ENCODE measurements around the gene VAMP8. TPM values are rescaled to one million over a fixed set of nuclear protein-coding genes. Genes with fewer than 3 reads are reported as not detected.

The VAMP8 gene
- polyA plus RNA-seq, 2 of the 4 experiments (the other 2 are of a cell fraction) = 18.5 to 41.1 TPM

GRCh38 chr2:85554980-85555612 lies 22.3 kb upstream of the VAMP8 start:
- FAIRE-seq = no peak
- POLR2A ChIA-PET = interaction anchor here (2.0 kb wide), 1 partner anchor 16 kb away, joined by 11 read pairs; the partner anchor contains the start of gene MAT2A
- WGBS (ENCODE audit: missing lambda C conversion rate) = 89% methylated on average over 3 of the region's 3 CpGs

GRCh38 chr2:85557130-85557529 lies 20.3 kb upstream of the VAMP8 start:
- H3K4me1 ChIP-seq = peaks cover 13% of the 10 kb centered on the region
- POLR2A ChIA-PET = interaction anchor here (1.8 kb wide), 1 partner anchor 11 kb away, joined by 4 read pairs; no protein-coding TSS in a partner anchor
- ATAC-seq = no peak
- no peak for TF ChIP-seq BHLHE40 (IDR thresholded peaks at IDR 0.05; ENCODE audit: low read depth, low read length)
- TF ChIP-seq MAFK (IDR thresholded peaks at IDR 0.05; ENCODE audit: partially characterized antibody) = no peak
- TF ChIP-seq TP53 (CRISPR knock-in tag; IDR thresholded peaks at IDR 0.05) = no peak
- no peak for TF ChIP-seq RARB (CRISPR knock-in tag; IDR thresholded peaks at IDR 0.05)
- TF ChIP-seq REST (IDR thresholded peaks at IDR 0.05) = no peak
- TF ChIP-seq MAZ (IDR thresholded peaks at IDR 0.05; ENCODE audit: borderline replicate concordance, low read depth, low read length) = no peak
- TF ChIP-seq RAD21 (conservative IDR thresholded peaks at IDR 0.05 in 1 of 2, IDR thresholded peaks at IDR 0.05 in 1 of 2) = no peak
- TF ChIP-seq HDAC2 (IDR thresholded peaks at IDR 0.05) = no peak
- no peak for TF ChIP-seq FOXS1 (CRISPR knock-in tag; IDR thresholded peaks at IDR 0.05)
- TF ChIP-seq E2F6 (IDR thresholded peaks at IDR 0.05; ENCODE audit: borderline replicate concordance, low read depth) = no peak
- no peak for TF ChIP-seq SREBF2 (IDR thresholded peaks at IDR 0.05)
- no peak for TF ChIP-seq FOSL2 (IDR thresholded peaks at IDR 0.05)
- TF ChIP-seq FOSL2 (CRISPR knock-in tag; IDR thresholded peaks at IDR 0.05) = no peak
- TF ChIP-seq RCOR1 (IDR thresholded peaks at IDR 0.05; ENCODE audit: low read depth, low read length) = no peak
- no peak for TF ChIP-seq TFCP2L1 (CRISPR knock-in tag; IDR thresholded peaks at IDR 0.05)
- TF ChIP-seq GATA3 (IDR thresholded peaks at IDR 0.05; ENCODE audit: borderline replicate concordance) = no peak
- no peak for TF ChIP-seq HOXB5 (CRISPR knock-in tag; IDR thresholded peaks at IDR 0.05)
- no peak overlapping the region for H3K4me3 ChIP-seq
- CTCF ChIA-PET = interaction anchor here (1.1 to 35.5 kb wide), 8 partner anchors 10 to 259 kb away, joined by 3 to 1185 read pairs (median 6); partner anchors contain the start of genes CAPG, MAT2A, RNF181 and SH2D6
- FAIRE-seq = no peak
- H3K4me2 ChIP-seq = no peak overlapping the region
- H3K27ac ChIP-seq = no peak overlapping the region
- no peaks in the 10 kb centered on the region for H3K9me3 ChIP-seq
- 90% methylated on average over 5 of the region's 5 CpGs for WGBS (ENCODE audit: missing lambda C conversion rate)
- no peak for DNase-seq (ENCODE audit: low read depth in 1 of 2, low spot score in 1 of 2)

More at GRCh38 chr2:85554980-85555612, 22.3 kb upstream of the VAMP8 start:
- Histone ChIP-seq H3K4me3 (no peak overlapping the region), H3K4me2 (no peak overlapping the region), H3K9me3 (no peaks in the 10 kb centered on the region), H3K27ac (no peak overlapping the region), H3K4me1 (peaks cover 12% of the 10 kb centered on the region)
- CTCF ChIA-PET = interaction anchor here (1.0 to 35.5 kb wide), 6 partner anchors 9 to 257 kb away, joined by 3 to 1185 read pairs (median 95); partner anchors contain the start of genes CAPG, MAT2A and SH2D6
- TF ChIP-seq FOSB (CRISPR knock-in tag; IDR thresholded peaks at IDR 0.05) = no peak
- no peak for TF ChIP-seq KDM5A (IDR thresholded peaks at IDR 0.05)
- no peak for TF ChIP-seq GATA3 (IDR thresholded peaks at IDR 0.05; ENCODE audit: borderline replicate concordance)
- no peak for TF ChIP-seq RCOR1 (IDR thresholded peaks at IDR 0.05; ENCODE audit: low read depth, low read length)
- TF ChIP-seq ZSCAN20 (CRISPR knock-in tag; IDR thresholded peaks at IDR 0.05) = no peak
- no peak for TF ChIP-seq CBX8 (IDR thresholded peaks at IDR 0.05)
- TF ChIP-seq CHD2 (IDR thresholded peaks at IDR 0.05; ENCODE audit: low read length, partially characterized antibody) = no peak
- no peak for TF ChIP-seq MAX (IDR thresholded peaks at IDR 0.05)
- no peak for TF ChIP-seq USF2 (IDR thresholded peaks at IDR 0.05)
- TF ChIP-seq ZNF302 (CRISPR knock-in tag; IDR thresholded peaks at IDR 0.05) = no peak
- TF ChIP-seq CEBPB (IDR thresholded peaks at IDR 0.05) = no peak
- TF ChIP-seq SREBF2 (IDR thresholded peaks at IDR 0.05) = no peak
- no peak for TF ChIP-seq HEYL (CRISPR knock-in tag; IDR thresholded peaks at IDR 0.05)
- no peak for TF ChIP-seq TFCP2L1 (CRISPR knock-in tag; IDR thresholded peaks at IDR 0.05)
- no peak for TF ChIP-seq HDAC2 (IDR thresholded peaks at IDR 0.05)
- no peak for TF ChIP-seq ELK1 (IDR thresholded peaks at IDR 0.05; ENCODE audit: low read depth, low read length)
- TF ChIP-seq RNF2 (IDR thresholded peaks at IDR 0.05; ENCODE audit: borderline replicate concordance, low read depth) = no peak
- TF ChIP-seq HOXA7 (CRISPR knock-in tag; IDR thresholded peaks at IDR 0.05) = no peak
- no peak for TF ChIP-seq JUNB (IDR thresholded peaks at IDR 0.05)
- DNase-seq (ENCODE audit: low read depth in 1 of 2, low spot score in 1 of 2) (no peak), ATAC-seq (no peak)

Measured in A549 (cell line).